Epithelial cell of esophagus (primary cell): ENCODE results near the gene PROB1.
"Not testable (repeated sequence)": the region's sequence is repeated elsewhere in the genome, so short reads cannot be mapped to it uniquely, and the experiment has no call there.

Experiments used
- DNase-seq: peaks from one replicate; pipeline ENCODE4 v3.0.0; 2010; ENCODE audit warnings: low read depth
- H3K4me3 ChIP-seq: 2 replicates; pipeline ENCODE4 v1.5.1; 2011; ENCODE audit warnings: mild to moderate bottlenecking, low read length, control low read depth
- CTCF ChIP-seq: IDR thresholded peaks from 2 replicates; pipeline ENCODE4 v1.5.1; 2011; ENCODE audit warnings: low read depth, mild to moderate bottlenecking, low read length, control low read depth, inconsistent platforms; ENCODE audit not compliant: insufficient read depth; ENCODE audit errors: missing control alignments

Gene PROB1

GRCh38 chr5:139410993-139411828 is 16.3 kb upstream of the PROB1 start:
- H3K4me3 ChIP-seq, result no peak overlapping the region
- no peak for TF ChIP-seq CTCF
- no peak for DNase-seq

DNA sequence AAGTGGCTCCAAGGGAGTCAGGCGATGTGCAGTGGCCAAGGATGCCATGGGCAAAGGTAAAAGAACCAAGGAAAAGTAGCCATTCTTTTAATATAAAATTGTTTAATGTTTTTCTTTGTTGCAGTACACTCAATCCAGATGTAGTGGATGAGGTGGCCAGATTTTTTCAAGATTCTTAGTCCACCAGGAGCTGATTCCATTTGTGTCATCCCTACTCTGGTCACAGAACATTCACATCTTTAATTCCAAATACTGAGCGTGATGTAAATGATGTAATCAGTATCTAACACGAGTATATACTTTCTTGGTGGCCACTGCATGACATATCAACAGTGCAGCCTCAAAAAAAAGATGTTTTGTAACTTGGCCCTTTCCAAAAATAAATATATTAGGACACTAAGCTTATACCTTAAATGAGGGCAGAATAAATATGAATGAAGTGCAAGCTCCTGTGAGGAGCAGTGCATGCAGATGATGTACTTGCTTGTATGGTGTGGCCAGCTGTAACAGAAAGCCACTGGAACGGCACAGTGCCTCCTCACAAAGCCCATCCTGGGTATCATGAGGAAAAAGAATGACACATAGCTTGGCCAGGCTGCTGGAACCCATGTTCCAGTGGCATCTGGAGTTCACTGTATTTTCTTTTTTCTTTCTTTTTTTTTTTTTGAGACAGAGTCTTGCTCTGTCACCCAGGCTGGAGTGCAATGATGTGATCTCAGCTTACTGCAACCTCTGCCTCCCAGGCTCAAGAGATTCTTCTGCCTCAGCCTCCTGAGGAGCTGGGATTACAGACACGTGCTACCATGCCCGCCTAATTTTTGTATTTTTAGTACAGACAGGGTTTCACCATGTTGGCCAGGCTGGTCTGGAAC is 15.5 kb upstream of the PROB1 start:
- no peak overlapping the region for H3K4me3 ChIP-seq
- no peak for DNase-seq
- TF ChIP-seq CTCF, result no peak

DNA sequence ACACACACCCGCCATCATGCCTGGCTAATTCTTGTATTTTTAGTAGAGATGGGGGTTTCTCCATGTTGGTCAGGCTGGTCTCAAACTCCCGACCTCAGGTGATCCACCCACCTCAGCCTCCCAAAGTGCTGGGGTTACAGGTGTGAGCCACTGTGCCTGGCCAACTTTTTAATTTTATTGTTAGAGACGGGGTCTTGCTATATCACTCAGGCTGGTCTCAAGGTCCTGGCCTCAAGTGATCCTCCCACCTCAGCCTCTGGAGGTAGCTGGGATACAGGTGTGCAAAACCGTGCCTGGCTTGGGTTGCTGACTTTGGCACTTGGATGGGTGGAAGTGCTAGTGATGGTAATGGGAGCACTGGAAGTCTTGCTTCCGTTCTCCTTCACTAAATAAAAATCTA is 14.2 kb upstream of the PROB1 start:
- H3K4me3 ChIP-seq, DNase-seq: not testable (repeated sequence)

GRCh38 chr5:139408191-139408590 is 13.3 kb upstream of the PROB1 start:
- no peak for TF ChIP-seq CTCF
- H3K4me3 ChIP-seq, result no peak overlapping the region
- DNase-seq, result no peak

- no peak overlapping the region for H3K4me3 ChIP-seq
- no peak for DNase-seq
- no peak for TF ChIP-seq CTCF
Measured at GRCh38 chr5:139407517-139407916, 12.6 kb upstream of the PROB1 start.

GRCh38 chr5:139406963-139407362 is 12.1 kb upstream of the PROB1 start:
- no peak for TF ChIP-seq CTCF
- no peak for DNase-seq
- no peak overlapping the region for H3K4me3 ChIP-seq

GRCh38 chr5:139404484-139404840 is 9.6 kb upstream of the PROB1 start:
- H3K4me3 ChIP-seq, result peak overlapping the region; percentile 69
- no peak for TF ChIP-seq CTCF

More at GRCh38 chr5:139404484-139404840, 9.6 kb upstream of the PROB1 start:
- DNase-seq, result no peak
